Vagina (tissue), 2 donors: ENCODE measurements around the gene TRMT2A.

Experiments
- POLR2AphosphoS5 ChIP-seq, 2 donors: sonication (generic); formaldehyde crosslinking; IDR thresholded peaks; one replicate each; pipeline ENCODE4 v1.9.0; 2017; ENCODE audit warnings: antibody characterized with exemption in 2 of 2, mild to moderate bottlenecking in 2 of 2, low read depth in 1 of 2; ENCODE audit not compliant: insufficient read depth in 1 of 2
- TF ChIP-seq, protein P1 (sequence below), 3 experiments: fragments of 450-650 bp in 2 of 3; fragments of 200-600 bp in 1 of 3; sonication (generic) in 1 of 3; IDR thresholded peaks; one replicate each; pipeline ENCODE4 v1.5.1; 2017 to 2019; ENCODE audit warnings: antibody characterized with exemption in 3 of 3, mild to moderate bottlenecking in 2 of 3, moderate library complexity in 2 of 3

DNA sequence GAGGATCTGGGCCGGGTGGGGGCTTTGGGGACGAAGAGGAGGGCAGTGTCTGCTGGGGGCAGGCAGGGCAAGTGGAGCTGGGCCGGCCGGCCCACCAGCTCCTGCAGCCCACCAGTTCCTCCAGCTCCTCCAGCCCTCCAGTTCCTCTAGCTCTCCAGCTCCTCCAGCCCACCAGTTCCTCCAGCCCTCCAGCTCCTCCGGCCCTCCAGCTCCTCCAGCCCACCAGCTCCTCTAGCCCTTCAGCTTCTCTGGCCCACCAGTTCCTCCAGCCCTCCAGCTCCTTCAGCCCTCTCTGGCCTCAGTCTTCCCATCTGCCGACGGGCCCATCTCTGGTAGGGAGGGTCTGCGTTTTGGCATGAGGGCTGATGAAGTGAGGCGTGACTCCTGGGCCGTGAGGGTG lies 43.0 kb upstream of the TRMT2A start:
- TF ChIP-seq, protein P1, sequence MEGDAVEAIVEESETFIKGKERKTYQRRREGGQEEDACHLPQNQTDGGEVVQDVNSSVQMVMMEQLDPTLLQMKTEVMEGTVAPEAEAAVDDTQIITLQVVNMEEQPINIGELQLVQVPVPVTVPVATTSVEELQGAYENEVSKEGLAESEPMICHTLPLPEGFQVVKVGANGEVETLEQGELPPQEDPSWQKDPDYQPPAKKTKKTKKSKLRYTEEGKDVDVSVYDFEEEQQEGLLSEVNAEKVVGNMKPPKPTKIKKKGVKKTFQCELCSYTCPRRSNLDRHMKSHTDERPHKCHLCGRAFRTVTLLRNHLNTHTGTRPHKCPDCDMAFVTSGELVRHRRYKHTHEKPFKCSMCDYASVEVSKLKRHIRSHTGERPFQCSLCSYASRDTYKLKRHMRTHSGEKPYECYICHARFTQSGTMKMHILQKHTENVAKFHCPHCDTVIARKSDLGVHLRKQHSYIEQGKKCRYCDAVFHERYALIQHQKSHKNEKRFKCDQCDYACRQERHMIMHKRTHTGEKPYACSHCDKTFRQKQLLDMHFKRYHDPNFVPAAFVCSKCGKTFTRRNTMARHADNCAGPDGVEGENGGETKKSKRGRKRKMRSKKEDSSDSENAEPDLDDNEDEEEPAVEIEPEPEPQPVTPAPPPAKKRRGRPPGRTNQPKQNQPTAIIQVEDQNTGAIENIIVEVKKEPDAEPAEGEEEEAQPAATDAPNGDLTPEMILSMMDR (IDR thresholded peaks at IDR 0.05): no peak
- no peak for TF ChIP-seq POLR2AphosphoS5 (IDR thresholded peaks at IDR 0.05; ENCODE audit: insufficient read depth in 1 of 2, low read depth in 1 of 2)
